C1 segment of cervical spinal cord (tissue), 14 donors: ENCODE measurements around the gene OR2T3.
"Not testable (repeated sequence)": the region's sequence is repeated elsewhere in the genome, so short reads cannot be mapped to it uniquely, and the experiment has no call there.

ENCODE experiments used
- DNase-seq, 14 donors: peaks; one replicate each; lab custom pipeline; 2025; lab: John Stamatoyannopoulos, UW

OR2T3 gene, protein sequence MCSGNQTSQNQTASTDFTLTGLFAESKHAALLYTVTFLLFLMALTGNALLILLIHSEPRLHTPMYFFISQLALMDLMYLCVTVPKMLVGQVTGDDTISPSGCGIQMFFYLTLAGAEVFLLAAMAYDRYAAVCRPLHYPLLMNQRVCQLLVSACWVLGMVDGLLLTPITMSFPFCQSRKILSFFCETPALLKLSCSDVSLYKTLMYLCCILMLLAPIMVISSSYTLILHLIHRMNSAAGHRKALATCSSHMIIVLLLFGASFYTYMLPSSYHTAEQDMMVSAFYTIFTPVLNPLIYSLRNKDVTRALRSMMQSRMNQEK

DNA sequence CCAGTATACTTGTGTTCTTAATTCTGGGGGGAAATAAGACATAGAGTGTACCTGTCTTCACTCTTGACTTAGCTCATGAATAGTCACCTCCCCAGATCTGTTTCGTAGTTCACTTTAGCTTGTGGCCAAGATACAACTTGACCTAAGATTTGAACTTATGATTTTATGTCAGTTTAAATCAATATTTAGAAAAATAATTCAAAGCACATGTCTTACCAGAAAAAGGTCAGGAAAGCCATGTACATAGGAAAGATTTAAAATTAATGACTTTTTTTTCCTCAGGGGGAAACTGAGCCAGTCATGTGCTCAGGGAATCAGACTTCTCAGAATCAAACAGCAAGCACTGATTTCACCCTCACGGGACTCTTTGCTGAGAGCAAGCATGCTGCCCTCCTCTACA lies at the start of gene OR2T3:
OR2T3 (plus strand) TSS at position 301 of the 400 bp plus-strand sequence; CDS start at position 301, 0 bp downstream.
- DNase-seq: not testable (repeated sequence)

DNA sequence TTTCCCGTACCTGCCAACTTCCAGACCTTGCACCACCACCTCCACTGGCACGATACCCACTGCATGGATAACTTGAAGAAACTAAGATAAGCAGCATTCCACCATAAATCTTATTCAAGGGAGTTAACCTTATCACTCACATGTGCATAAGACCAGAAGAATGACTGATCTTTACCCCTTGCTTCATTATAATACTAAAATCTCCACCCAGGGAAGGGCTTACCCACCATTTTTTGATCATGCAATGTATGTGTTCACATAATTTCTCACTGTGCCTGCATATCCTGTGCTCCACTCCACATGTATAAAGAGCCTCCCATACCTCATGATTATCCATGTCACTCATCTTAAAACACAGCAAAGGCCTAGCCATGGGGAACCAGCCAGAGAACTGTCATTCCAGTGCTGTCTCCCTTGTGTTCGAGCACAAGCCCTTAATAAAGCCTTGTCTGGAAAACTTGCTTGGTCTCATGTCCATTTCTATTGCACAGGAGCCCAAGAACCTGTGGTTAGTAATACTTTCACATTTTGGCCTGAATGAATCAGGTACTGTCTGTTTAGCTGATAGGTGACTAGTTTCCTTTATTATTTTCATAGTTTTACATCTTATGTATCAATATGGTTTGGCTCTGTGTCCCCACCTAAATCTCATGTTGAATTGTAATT lies 45.5 kb upstream of the OR2T3 start:
- not testable (repeated sequence) for DNase-seq

DNA sequence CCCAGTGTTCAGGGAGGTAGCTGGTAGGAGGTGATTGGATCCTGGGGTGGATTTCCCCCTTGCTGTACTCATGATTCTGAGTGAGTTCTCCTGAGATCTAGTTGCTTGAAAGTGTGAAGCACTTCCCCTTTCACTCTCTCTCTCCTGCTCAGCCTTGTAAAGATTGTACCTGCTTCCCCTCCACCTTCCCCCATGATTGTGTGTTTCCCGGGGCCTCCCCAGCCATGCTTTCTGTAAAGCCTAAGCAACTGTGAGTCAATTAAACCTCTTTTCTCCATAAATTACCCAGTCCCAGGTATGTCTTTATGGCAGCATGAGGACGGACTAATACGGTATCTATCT lies 45.0 kb upstream of the OR2T3 start:
- DNase-seq: not testable (repeated sequence)

DNA sequence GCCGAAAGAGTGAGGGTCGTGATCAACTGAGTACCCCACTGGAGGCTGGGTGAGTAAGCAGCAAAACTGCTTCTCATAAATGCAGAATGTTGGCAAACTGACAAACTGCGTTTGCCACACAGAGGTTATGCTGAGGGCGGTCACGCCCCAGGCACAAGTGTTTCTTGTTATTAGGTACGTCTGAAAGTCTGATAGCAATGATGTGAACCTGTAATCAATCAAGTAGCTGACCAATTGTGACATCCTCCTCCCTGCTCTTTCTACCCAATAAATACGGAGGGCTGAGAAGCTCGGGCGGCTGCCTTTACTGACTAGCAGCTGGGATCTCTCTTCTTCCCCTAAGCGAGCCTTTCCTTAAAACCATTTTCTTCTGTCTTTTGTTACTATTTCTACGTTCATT lies 41.5 kb upstream of the OR2T3 start:
- not testable (repeated sequence) for DNase-seq

DNA sequence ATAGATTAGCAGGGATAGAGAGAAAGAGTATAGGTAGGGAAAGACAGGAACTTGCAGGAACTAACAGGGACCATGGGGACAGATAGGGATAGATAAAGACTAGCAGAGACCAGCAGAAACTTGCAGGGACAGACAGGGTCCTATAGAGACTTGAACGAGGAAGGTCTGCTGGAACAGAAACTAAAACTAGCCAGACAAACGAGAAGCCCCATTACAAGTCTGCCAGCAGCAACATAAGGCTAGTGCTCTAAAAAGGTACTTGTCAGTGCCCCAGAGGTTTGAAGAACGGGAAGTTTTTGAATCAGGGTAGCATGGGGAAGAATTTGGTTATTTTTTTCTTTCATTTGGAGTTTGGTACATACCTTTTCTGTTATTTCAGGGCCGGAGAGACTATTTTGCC lies 41.0 kb upstream of the OR2T3 start:
- not testable (repeated sequence) for DNase-seq

DNA sequence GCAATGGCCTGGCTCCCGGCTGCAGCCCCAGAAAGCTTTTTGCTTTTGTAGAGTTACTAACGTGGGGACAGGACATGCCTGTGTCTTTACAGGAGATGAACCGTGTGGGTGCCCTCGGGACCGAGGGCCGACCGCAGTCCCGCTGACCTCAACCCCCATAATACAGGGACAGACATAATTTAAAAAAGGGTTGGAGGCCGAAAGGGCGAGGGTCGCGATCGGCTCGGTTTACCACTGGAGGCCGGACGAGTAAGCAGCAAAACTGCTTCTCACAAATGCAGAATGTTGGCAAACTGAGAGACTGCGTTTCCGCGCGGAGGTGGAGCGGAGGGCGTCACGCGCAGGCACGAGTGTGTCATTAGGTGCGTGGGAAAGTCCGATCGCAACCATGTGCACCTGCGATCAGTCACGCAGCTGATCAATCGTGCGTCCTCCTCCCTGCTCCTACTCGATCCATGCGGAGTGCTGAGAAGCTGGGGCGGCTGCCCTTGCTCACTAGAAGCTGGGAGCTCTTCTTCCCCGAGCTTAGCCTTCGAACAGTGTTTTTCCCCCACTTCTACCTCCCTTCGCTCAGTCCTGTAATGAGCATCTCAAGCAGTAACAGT lies 39.2 kb upstream of the OR2T3 start:
- not testable (repeated sequence) for DNase-seq

DNA sequence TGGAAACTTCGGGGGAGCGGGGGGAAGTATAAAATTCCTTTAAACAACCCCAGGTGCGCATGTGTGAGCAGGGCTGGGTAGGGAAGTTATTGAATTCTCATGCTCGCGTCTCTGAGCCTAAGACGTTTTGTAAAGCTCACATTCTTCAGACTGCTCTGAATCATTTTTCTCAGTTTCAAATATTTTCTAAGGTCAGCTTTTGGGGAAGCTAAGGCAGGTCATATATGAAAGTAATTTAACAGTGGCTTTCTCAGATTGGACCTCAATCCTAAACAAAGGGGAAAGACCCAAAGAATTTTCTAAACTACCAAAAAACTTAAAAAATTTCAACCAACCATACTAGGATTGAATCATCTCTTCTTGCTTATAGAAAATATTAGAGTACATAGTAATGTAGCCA lies 38.2 kb upstream of the OR2T3 start:
- DNase-seq: not testable (repeated sequence)

DNA sequence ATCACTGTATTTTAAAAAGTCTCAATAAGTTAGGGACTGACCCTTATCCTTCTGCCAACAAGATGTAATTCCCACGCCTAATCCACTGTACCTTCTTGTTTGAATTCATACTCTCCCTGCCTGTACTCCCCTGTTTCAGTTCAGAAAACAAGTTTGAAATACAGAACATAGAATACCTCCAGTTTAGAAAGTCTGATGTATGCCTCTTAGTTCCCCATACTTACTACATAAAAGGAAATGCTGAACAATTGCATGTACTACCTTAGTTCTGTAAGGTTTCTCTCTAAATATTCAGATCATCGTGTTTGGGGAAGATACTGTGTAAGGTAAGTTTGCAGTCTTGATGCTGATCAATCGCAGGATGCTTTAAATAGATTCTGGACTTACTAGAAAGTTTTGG lies 36.8 kb upstream of the OR2T3 start:
- not testable (repeated sequence) for DNase-seq

DNA sequence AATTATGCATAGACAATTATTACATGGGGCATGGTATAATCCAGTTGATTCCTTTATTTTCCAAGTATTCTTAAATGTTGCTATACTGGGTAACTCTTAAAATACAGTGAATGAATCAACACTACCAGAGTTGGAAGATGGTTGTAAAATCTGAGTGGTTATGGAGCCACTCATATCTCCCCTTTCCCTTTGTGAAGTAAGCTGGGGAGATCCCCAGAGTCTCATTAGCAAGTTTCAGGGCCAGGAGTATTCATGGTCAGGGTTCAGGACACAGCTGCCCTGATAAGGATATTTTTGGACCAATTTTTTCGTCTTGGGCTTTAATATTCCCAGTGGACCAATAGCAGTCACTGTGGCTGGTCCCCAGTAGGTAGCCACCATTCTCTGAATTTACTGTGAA lies 34.5 kb upstream of the OR2T3 start:
- not testable (repeated sequence) for DNase-seq

DNA sequence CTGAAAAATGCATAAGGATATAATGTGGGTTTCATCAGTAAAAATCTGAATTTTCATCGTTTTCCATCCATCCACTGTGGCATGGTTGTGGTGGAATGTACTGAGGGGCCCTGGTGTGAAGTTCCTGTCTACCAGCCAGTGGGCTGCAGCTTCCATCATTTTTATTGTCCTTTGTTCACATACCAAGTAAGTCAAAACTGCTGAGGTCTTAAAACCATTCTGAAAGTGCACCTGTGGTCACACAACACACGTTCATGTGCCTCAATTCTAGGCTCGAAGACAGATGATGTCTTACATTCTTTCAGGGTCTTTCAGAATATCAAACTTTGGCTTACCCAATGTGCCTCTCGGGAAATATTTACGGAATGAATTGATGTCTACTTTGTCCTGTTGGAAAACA lies 33.9 kb upstream of the OR2T3 start:
- not testable (repeated sequence) for DNase-seq

DNA sequence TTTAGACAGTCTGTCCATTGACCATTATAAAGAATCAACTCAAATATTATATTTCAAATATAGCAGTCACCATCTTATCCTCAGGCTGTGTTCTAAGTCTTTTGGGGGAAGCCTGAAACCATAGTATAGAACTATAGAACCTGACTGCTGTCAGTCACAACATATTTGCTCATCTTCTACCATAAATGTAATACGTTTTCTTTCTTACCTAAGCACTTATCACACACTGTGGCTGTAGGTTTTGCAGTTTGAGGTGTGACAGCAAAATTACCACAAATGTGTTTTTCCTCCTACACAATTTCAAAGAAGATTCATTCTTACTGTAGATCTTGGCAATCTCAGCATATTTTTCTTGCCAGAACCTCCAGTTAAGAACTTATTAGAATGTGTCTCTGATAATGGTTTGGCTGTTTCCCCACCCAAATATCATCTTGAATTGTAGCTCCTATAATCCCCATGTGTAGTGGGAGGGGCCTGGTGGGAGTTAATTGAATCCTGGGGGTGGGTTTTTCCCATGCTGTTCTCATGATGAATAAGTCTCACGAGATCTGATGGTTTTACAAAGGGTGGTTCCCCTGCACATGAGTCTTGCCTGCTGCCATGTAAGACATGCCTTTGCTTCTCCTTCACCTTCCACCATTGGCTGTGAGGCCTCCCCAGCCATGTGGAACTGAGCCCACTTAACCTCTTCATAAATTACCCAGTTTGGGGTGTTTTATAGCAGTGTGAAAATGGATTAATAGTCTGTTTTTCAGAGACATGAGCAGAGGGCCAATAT lies 30.5 kb upstream of the OR2T3 start:
- not testable (repeated sequence) for DNase-seq

DNA sequence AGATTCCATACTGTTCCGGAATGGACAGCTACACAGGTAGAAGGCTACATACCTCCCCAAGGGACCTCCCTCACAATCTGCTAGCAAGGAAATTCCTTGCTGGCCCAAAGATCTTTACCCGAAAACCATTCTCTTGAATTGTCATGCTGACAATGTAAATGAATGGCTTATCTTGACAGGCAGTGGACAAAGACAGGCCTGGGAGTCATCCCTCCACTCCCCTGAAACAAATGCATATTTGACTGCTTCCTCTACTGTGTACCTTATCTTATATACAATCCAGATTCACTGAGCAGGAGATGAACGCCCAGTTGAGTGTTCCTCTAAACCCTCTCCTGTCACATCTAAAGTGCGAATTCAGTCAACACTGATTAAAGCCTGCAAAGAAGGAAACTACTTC lies 28.5 kb upstream of the OR2T3 start:
- DNase-seq: not testable (repeated sequence)

DNA sequence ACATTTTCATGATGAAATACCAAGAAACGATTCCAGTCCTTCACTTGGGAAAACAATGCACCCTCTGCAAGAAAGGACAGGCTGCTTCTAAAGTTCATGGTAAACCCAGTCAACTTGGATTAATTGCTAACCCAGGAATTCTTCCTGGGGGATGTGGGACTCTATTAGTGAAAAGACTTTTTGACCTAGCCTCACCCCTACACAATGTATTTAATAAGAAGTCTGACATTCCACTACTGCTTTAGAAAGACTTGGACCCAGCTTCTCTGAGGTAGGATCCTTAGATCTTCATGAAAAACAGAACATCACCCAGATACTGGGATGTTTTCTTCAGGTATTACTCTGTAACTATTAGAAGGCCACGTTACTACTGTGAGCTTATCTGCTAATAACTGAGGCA lies 27.8 kb upstream of the OR2T3 start, which contains the start of gene OR2T2:
OR2T2 (plus strand) TSS at position 239 of the 400 bp plus-strand sequence. CDS start 7,161 bp downstream, outside the sequence.
- not testable (repeated sequence) for DNase-seq

DNA sequence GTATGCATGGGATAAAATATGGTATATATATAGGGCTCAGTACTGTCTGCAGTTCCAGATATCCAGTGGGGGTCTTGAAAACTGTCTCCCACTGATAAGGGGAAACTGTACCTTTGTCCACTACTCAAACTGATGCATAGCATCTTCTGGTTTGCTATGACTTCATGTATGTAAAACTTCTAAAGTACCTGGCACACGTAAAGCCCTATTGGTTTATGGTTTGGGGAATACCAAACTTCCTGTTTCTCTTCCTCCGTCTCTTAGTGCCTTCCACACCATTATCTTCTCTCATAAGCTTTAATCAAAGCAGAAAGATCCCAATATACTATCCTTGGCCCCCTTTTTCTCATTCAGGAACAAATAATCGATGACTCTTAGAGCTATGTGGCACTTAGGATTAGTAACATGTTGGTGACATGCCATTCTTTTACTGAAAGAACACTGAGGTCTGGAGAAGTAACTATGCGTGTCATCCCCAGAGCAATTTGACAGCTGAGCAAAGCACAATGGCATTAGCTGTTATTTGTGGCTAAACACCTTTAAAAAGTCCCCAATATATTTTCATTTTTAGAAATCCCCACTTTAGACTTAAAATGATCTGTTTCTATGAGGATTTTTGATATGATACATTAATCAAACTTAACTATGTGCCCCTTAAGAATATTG lies 24.6 kb upstream of the OR2T3 start:
- DNase-seq: not testable (repeated sequence)

DNA sequence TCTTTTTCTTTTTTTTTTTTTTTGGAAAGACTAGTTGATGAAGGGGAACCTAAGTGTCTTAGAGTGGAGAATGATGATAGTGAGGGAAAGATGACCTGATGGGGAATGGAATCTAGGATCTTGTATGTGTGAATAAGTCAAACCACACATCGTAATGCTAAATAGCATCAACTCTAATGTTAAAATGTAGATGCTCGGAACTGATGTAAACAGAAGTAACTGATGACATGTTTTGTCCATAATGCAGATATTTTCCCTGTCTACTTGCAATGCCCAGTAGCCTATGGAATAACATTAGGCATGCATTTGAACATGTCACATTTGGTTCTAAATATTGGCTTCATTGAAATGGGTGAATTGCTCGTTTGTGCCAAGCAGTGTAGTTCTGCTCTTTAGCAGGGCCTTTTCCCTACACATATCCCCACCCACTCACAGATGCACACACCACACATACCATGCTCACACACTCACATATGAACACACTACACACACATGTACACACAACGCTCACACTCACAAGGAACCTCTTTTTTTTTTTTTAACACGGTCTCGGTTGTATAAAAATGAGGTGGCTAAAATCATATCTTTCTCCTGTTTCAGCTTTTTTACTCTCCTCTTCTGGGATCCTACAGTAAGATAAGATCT lies 23.2 kb upstream of the OR2T3 start:
- not testable (repeated sequence) for DNase-seq

DNA sequence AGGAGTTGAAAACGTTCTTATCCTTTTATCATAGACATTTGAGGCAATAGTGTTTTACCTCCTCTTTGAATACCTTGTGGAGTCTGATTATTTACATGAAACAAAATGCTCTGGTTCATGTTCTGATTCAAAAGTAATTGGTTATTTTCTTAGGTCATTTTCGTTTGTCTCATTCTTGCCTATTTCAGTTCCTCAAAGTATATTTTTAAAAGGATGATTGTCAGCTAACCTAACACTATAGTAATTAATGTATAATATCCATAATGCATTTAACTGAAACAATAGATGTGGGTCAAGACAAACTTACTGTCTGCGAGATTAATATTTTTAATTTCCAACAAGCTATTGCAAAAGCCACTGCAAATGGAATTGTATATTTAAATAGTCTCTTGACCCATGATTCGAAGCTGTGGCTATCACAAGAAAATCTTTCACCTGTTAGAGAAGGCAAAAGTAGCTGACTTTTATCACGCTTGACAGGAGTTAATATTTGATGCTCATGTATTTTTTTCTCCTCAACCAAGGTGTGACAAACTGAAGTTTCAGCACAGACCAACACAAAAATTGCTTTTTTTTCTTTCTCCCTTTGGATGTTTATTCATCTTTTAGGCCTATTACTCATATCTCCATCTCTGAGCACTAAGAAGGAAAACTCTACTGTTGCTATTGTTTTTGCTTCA lies 22.5 kb upstream of the OR2T3 start:
- DNase-seq: not testable (repeated sequence)

DNA sequence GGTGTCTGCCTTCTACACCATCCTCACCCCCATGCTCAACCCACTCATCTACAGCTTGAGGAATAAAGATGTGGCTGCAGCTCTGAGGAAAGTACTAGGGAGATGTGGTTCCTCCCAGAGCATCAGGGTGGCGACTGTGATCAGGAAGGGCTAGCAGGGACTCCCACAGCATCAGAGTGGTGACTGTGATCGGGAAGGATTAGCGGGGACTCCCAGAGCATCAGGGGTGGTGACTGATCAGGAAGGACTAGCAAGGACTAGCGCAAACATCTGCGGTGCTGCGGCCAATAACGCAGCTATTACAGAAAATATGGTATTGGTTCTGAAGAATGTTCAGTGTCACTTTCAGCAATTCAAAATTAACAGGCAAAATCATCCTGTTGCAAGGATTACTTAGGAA lies 19.5 kb upstream of the OR2T3 start:
- DNase-seq: not testable (repeated sequence)

DNA sequence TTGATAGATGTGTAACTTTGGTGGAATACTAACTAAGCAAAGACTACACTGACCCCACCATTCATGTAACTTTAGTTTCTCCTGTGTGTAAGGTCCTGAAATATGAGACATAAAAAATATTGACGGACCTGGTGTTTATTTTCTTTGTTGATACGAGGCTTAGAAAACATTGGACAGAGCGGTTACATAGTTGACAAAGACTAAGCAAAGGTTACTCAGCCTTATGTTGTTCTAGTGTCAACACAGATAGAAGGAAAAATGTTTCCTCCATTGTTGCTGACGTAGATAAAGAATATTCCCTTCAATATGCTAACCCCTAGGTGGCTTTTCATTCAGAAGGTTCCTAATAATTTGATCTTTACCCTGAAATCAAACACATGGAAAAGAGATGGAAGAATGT lies 18.1 kb upstream of the OR2T3 start:
- DNase-seq: not testable (repeated sequence)

DNA sequence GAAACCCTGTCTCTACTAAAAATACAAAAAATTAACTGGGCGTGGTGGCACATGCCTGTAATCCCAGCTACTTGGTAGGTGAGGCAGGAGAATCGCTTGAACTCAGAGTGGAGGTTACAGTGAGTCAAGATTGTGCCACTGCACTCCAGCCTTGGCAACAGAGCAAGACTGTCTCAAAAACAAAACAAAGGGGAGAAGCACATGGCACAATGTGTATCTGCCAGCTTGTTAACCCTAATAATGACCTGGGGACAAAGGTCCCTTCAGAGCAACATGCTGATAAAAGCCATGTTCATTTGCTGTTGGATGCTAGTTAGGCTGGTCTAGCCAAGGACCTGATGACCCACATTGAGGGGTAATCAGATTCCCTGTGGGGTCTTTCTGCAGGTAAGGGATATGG lies 16.5 kb upstream of the OR2T3 start:
- DNase-seq: not testable (repeated sequence)

DNA sequence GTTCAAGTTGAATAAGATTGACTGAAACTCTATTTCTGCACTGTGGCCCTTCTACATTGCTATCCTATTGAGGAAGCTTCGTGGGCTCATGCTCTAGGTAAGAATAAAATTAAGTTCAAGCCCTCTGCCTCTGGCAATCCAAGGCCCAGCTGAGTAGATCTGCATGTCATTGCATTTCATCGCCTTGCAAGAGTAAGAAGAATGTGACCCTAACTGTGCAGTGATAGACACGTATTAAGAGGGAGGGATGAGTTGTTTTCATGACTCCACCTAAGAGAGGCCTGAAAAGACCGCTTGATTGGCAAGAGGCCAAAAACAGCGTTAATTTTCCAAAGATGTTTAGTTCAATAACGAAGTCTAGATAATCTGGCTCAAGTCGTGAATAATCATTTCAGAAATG lies 14.0 kb upstream of the OR2T3 start:
- not testable (repeated sequence) for DNase-seq
